HS-27A (cell line): ENCODE results near the gene CTIF.

ENCODE experiments used
- DNase-seq: peaks from one replicate; pipeline ENCODE4 v3.0.0-alpha.2; 2012; ENCODE audit warnings: low read depth, missing footprints

Gene CTIF

GRCh38 chr18:48819781-48820482 lies 281.1 kb downstream of the CTIF start:
- DNase-seq, result no peak

GRCh38 chr18:48820483-48821250 lies 281.8 kb downstream of the CTIF start:
- DNase-seq, result no peak

- DNase-seq, result no peak
Observed at GRCh38 chr18:48821251-48821590, 282.4 kb downstream of the CTIF start.

- DNase-seq, result no peak
Observed at GRCh38 chr18:48821845-48822244, 283.0 kb downstream of the CTIF start.

- DNase-seq, result no peak
Observed at GRCh38 chr18:48824231-48824970, 285.6 kb downstream of the CTIF start.

- no peak for DNase-seq
Observed at GRCh38 chr18:48825101-48825745, 286.4 kb downstream of the CTIF start.

- no peak for DNase-seq
Observed at GRCh38 chr18:48826271-48826670, 287.4 kb downstream of the CTIF start.

- no peak for DNase-seq
Observed at GRCh38 chr18:48826806-48827205, 288.0 kb downstream of the CTIF start.

GRCh38 chr18:48827291-48828193 lies 288.7 kb downstream of the CTIF start:
- DNase-seq, result no peak

GRCh38 chr18:48828194-48828545 lies 289.3 kb downstream of the CTIF start:
- DNase-seq, result no peak

GRCh38 chr18:48828691-48829442 lies 290.0 kb downstream of the CTIF start:
- DNase-seq, result no peak

GRCh38 chr18:48829443-48830149 lies 290.8 kb downstream of the CTIF start:
- DNase-seq, result no peak

GRCh38 chr18:48831113-48831759 lies 292.4 kb downstream of the CTIF start:
- no peak for DNase-seq

GRCh38 chr18:48831802-48832201 lies 293.0 kb downstream of the CTIF start:
- no peak for DNase-seq

- peak; percentile 87 for DNase-seq
Observed at GRCh38 chr18:48832938-48833700, 294.3 kb downstream of the CTIF start.

GRCh38 chr18:48833701-48834412 lies 295.0 kb downstream of the CTIF start:
- DNase-seq, result no peak

GRCh38 chr18:48834413-48835031 lies 295.7 kb downstream of the CTIF start:
- peak; percentile 79 for DNase-seq

- DNase-seq, result no peak
Observed at GRCh38 chr18:48835119-48835518, 296.3 kb downstream of the CTIF start.
